CD4-positive, alpha-beta T cell (primary cell): ENCODE results near the gene STARD5. TPM values are rescaled to one million over a fixed set of nuclear protein-coding genes. Genes with fewer than 3 reads are reported as not detected.

Experiments
- ATAC-seq: fragments of 200-7000 bp; cut with Tn5 transposase; one replicate; pipeline ENCODE4 v1.10.0; 2022; ENCODE audit warnings: mild to moderate bottlenecking; ENCODE audit not compliant: poor library complexity
- CTCF ChIA-PET: fragments of 350-600 bp; sonication (Branson Sonifier 250); formaldehyde crosslinking; loops from one replicate; lab custom pipeline; 2021; ENCODE audit warnings: antibody characterized with exemption, inconsistent platforms; lab: Charles Lee
- POLR2A ChIA-PET: fragments of 350-600 bp; sonication (Branson Sonifier 250); formaldehyde crosslinking; loops from one replicate; lab custom pipeline; 2021; ENCODE audit warnings: antibody characterized with exemption, inconsistent platforms; lab: Charles Lee
- DNase-seq, 14 experiments: peaks; one replicate each; pipeline ENCODE4 v3.0.0-alpha.2; 2013 to 2020; ENCODE audit warnings: mixed read lengths in 2 of 14
- H3K27ac ChIP-seq, 2 donors: one replicate each; pipeline versions ENCODE4 v1.5.1 to v1.7.0; 2013; ENCODE audit warnings: low read length in 2 of 2, low read depth in 1 of 2, mild to moderate bottlenecking in 1 of 2
- H3K27me3 ChIP-seq, 2 experiments: 1 replicate in 1 of 2; 2 replicates in 1 of 2; pipeline versions ENCODE4 v1.6.1 to v1.7.0; 2013; ENCODE audit warnings: low read length in 2 of 2, control low read depth in 1 of 2, mild to moderate bottlenecking in 1 of 2, moderate library complexity in 1 of 2; ENCODE audit not compliant: insufficient read depth in 2 of 2, control insufficient read depth in 1 of 2
- H3K36me3 ChIP-seq: one replicate; pipeline ENCODE4 v1.6.1; 2013; ENCODE audit warnings: low read length, control low read depth; ENCODE audit not compliant: insufficient read depth
- H3K4me1 ChIP-seq: one replicate; pipeline ENCODE4 v1.6.1; 2013; ENCODE audit warnings: low read length, control low read depth; ENCODE audit not compliant: insufficient read depth
- H3K4me3 ChIP-seq: one replicate; pipeline ENCODE4 v1.5.1; 2013; ENCODE audit warnings: mild to moderate bottlenecking, low read length, moderate library complexity
- H3K9me3 ChIP-seq, 2 experiments: 1 replicate in 1 of 2; 2 replicates in 1 of 2; pipeline versions ENCODE4 v1.6.1 to v1.7.0; 2013; ENCODE audit warnings: low read length in 2 of 2, mild to moderate bottlenecking in 2 of 2, control low read depth in 1 of 2, moderate library complexity in 1 of 2; ENCODE audit not compliant: control insufficient read depth in 1 of 2, insufficient read depth in 1 of 2
- H3K27ac Mint-ChIP-seq: one replicate; pipeline ENCODE4 v1.8.0; 2020; ENCODE audit warnings: mixed read lengths
- H3K27me3 Mint-ChIP-seq: one replicate; pipeline ENCODE4 v1.8.0; 2021; ENCODE audit warnings: mixed read lengths
- H3K36me3 Mint-ChIP-seq: one replicate; pipeline ENCODE4 v1.8.0; 2021; ENCODE audit warnings: low read depth, mixed read lengths
- H3K4me1 Mint-ChIP-seq: one replicate; pipeline ENCODE4 v1.8.0; 2021; ENCODE audit warnings: low read depth, mixed read lengths
- H3K4me3 Mint-ChIP-seq: one replicate; pipeline ENCODE4 v1.8.0; 2020; ENCODE audit warnings: mild to moderate bottlenecking, mixed read lengths
- H3K9me3 Mint-ChIP-seq: one replicate; pipeline ENCODE4 v1.8.0; 2020; ENCODE audit warnings: mixed read lengths
- intact Hi-C, 2 experiments: fragments of 100-400 bp; cut with DNase I in 1 of 2; cut with micrococcal nuclease in 1 of 2; formaldehyde crosslinking; loops; one replicate each; pipeline versions ENCODE4 v1.15.1 to v1.9.0; 2023 to 2025; cut with DNase I, micrococcal nuclease
- total RNA-seq, 174 experiments: library from RNA in 2 of 174; stranded (reverse) in 2 of 174; gene quantifications; one replicate each; pipeline ENCODE4 v1.2.3 and lab custom pipeline; 2021 to 2026
- TF ChIP-seq, protein P1 (sequence below): fragments of 200-600 bp; IDR thresholded peaks from one replicate; pipeline ENCODE4 v1.8.0; 2022; ENCODE audit warnings: antibody characterized with exemption, mild to moderate bottlenecking

STARD5 gene
- total RNA-seq, 2 experiments from 2014 or later = 9.7 to 9.8 TPM

DNA sequence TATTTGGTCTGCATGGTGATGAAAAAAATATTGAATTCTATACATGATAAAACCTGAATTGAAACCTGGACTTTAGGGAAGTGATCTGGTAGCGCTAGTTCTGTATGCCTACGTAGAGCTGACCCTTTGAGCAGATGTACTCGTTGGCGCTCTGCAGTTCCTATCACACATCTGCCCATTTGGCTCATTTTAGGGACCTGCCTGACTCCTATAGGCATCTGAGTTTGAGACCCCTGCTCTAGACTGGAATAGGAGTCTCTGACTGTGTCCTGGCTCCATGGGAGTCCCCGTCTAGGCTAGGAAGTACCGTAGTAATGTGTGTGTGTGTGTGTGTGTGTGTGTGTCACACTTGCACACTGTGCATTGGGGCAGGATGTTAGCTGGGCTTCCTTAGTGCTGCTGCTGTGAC, 21.2 kb downstream of the STARD5 start:
- H3K36me3 ChIP-seq = peaks cover 95% of the 10 kb centered on the region
- no peaks in the 10 kb centered on the region for H3K9me3 ChIP-seq
- H3K4me1 ChIP-seq = peaks cover 75% of the 10 kb centered on the region
- H3K4me3 ChIP-seq = peak overlapping the region; percentile 96
- H3K27ac ChIP-seq = peak overlapping the region; percentile 61 to 95
- peak; percentile 21 for ATAC-seq
- H3K4me1 Mint-ChIP-seq = peaks cover 72% of the 10 kb centered on the region
- TF ChIP-seq, protein P1, sequence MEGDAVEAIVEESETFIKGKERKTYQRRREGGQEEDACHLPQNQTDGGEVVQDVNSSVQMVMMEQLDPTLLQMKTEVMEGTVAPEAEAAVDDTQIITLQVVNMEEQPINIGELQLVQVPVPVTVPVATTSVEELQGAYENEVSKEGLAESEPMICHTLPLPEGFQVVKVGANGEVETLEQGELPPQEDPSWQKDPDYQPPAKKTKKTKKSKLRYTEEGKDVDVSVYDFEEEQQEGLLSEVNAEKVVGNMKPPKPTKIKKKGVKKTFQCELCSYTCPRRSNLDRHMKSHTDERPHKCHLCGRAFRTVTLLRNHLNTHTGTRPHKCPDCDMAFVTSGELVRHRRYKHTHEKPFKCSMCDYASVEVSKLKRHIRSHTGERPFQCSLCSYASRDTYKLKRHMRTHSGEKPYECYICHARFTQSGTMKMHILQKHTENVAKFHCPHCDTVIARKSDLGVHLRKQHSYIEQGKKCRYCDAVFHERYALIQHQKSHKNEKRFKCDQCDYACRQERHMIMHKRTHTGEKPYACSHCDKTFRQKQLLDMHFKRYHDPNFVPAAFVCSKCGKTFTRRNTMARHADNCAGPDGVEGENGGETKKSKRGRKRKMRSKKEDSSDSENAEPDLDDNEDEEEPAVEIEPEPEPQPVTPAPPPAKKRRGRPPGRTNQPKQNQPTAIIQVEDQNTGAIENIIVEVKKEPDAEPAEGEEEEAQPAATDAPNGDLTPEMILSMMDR = no peak
- H3K27ac Mint-ChIP-seq = peak overlapping the region; percentile 92
- ChIA-PET CTCF (interaction anchor here (0.7 to 6.4 kb wide), 2 partner anchors 27 to 37 kb away, joined by 3 to 35 read pairs; no protein-coding TSS in a partner anchor), POLR2A (interaction anchor here (1.1 to 22.8 kb wide), 11 partner anchors 3 to 97 kb away, joined by 3 to 472 read pairs (median 11); partner anchors contain the start of gene STARD5)
- H3K27me3 Mint-ChIP-seq = no peaks in the 10 kb centered on the region
- no peaks in the 10 kb centered on the region for H3K27me3 ChIP-seq
- peak in 4 of 14 experiments; percentile 49 to 62 (median 56) for DNase-seq
- H3K36me3 Mint-ChIP-seq = peaks cover 100% of the 10 kb centered on the region
- intact Hi-C loops = no loop called here
- H3K4me3 Mint-ChIP-seq = peak overlapping the region; percentile 99
- no peaks in the 10 kb centered on the region for H3K9me3 Mint-ChIP-seq

DNA sequence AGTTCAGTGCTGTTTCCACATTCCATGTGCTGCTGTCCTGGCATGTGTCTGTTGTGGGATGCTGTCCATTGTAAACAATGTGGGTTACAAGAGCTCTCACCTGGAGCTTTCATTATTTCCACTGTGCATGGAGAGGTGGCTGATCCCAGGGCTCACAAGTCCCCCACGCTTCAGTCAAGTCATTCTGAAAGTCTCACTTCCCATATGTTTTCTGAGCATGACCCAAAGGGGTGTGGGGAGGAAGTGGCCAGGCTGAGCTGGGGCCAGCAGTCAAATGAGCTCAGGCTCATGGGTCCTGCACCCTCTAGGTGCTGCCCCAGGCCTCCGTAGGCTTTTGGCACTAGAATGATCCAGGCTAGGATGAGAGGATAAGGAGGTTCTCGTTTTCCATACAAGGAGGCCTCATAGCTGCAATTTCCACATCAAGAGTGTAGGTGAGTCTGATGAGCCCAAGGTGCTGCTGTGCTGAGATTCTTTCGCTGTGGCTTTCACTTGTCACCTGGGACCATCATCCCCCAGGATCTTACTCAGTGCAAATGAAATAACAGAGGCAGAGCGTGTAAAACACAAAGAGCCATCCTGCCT, 22.0 kb downstream of the STARD5 start:
- DNase-seq (peak in 4 of 14 experiments; percentile 21 to 61 (median 60)), ATAC-seq (no peak)
- POLR2A ChIA-PET = interaction anchor here (0.9 to 22.8 kb wide), 12 partner anchors 4 to 98 kb away, joined by 3 to 472 read pairs (median 8); partner anchors contain the start of gene STARD5
- Mint-ChIP-seq H3K27ac (peak overlapping the region; percentile 92), H3K4me3 (peak overlapping the region; percentile 99), H3K27me3 (no peaks in the 10 kb centered on the region), H3K36me3 (peaks cover 100% of the 10 kb centered on the region), H3K9me3 (no peaks in the 10 kb centered on the region), H3K4me1 (peaks cover 66% of the 10 kb centered on the region)
- Histone ChIP-seq H3K27ac (peak overlapping the region; percentile 61 to 95), H3K4me3 (peak overlapping the region; percentile 96), H3K27me3 (no peaks in the 10 kb centered on the region), H3K9me3 (no peaks in the 10 kb centered on the region), H3K4me1 (peaks cover 71% of the 10 kb centered on the region), H3K36me3 (peaks cover 87% of the 10 kb centered on the region)
- CTCF ChIA-PET = interaction anchor here (0.6 to 6.4 kb wide), 3 partner anchors 27 to 35 kb away, joined by 3 to 35 read pairs (median 3); no protein-coding TSS in a partner anchor
- intact Hi-C loops = no loop called here
- TF ChIP-seq, protein P1 = no peak

DNA sequence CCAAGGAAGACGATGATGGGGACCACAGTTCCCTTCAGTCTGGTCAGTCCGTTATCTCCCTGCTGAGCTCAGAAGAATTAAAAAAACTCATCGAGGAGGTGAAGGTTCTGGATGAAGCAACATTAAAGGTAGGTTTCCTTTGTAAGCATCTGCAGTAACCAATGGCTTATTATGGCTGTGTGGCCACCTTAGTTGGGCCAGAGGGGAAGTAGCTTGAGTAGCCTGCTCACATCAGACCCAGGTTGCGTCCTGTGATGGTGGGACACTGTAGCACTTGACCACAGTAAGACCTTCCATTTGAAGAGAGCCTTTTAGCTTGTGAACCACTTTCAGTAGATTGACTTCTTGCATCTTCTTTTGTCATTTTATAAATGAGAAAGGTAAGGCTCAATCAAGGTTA, 22.6 kb downstream of the STARD5 start:
- H3K4me1 Mint-ChIP-seq = peaks cover 66% of the 10 kb centered on the region
- intact Hi-C loops = no loop called here
- ChIA-PET POLR2A (interaction anchor here (0.9 to 22.8 kb wide), 12 partner anchors 4 to 99 kb away, joined by 3 to 472 read pairs (median 8); partner anchors contain the start of gene STARD5), CTCF (interaction anchor here (0.6 to 6.4 kb wide), 3 partner anchors 26 to 35 kb away, joined by 3 to 35 read pairs (median 3); no protein-coding TSS in a partner anchor)
- no peaks in the 10 kb centered on the region for H3K9me3 Mint-ChIP-seq
- peak overlapping the region; percentile 92 for H3K27ac Mint-ChIP-seq
- Histone ChIP-seq H3K4me3 (peak overlapping the region; percentile 96), H3K36me3 (peaks cover 82% of the 10 kb centered on the region), H3K27ac (peak overlapping the region; percentile 61 to 95), H3K9me3 (no peaks in the 10 kb centered on the region), H3K4me1 (peaks cover 70% of the 10 kb centered on the region), H3K27me3 (no peaks in the 10 kb centered on the region)
- ATAC-seq (no peak), DNase-seq (peak in 2 of 14 experiments; percentile 6 to 8)
- no peaks in the 10 kb centered on the region for H3K27me3 Mint-ChIP-seq
- H3K4me3 Mint-ChIP-seq = peak overlapping the region; percentile 99
- TF ChIP-seq, protein P1 = no peak
- H3K36me3 Mint-ChIP-seq = peaks cover 100% of the 10 kb centered on the region
